Activated T-cell treated with anti-CD3 and anti-CD28 coated beads, Interleukin-2, amount 50 U/mL, for 4 hours (primary cell): Measurements from ENCODE around the gene ROMO1. TPM values are rescaled to one million over a fixed set of nuclear protein-coding genes. Genes with fewer than 3 reads are reported as not detected.
A peak's percentile ranks its signal among the peaks of the same experiment; 100 is the strongest.

ENCODE experiments used
- ATAC-seq, 2 donors: fragments of 200-7000 bp; cut with Tn5 transposase; one replicate each; pipeline ENCODE4 v1.10.0; 2021
- DNase-seq: peaks from one replicate; pipeline ENCODE4 v3.0.0-alpha.2; 2020
- H3K27me3 Mint-ChIP-seq: one replicate; pipeline ENCODE4 v1.8.0; 2021; ENCODE audit warnings: low read depth, mixed read lengths
- H3K36me3 Mint-ChIP-seq: one replicate; pipeline ENCODE4 v1.8.0; 2022; ENCODE audit warnings: mixed read lengths; ENCODE audit not compliant: insufficient read depth
- H3K4me1 Mint-ChIP-seq: one replicate; pipeline ENCODE4 v1.8.0; 2021; ENCODE audit warnings: low read depth, mixed read lengths
- H3K4me3 Mint-ChIP-seq: one replicate; pipeline ENCODE4 v1.8.0; 2021; ENCODE audit warnings: mild to moderate bottlenecking, moderate library complexity, mixed read lengths
- H3K9me3 Mint-ChIP-seq: one replicate; pipeline ENCODE4 v1.8.0; 2021; ENCODE audit warnings: mixed read lengths
- total RNA-seq, 3 donors: library from RNA; stranded (reverse); gene quantifications; one replicate each; pipeline ENCODE4 v1.2.1, GENCODE V29; 2021

The ROMO1 gene
- 100 to 1,000 TPM; 160 to 171 (median 171) TPM for total RNA-seq

DNA sequence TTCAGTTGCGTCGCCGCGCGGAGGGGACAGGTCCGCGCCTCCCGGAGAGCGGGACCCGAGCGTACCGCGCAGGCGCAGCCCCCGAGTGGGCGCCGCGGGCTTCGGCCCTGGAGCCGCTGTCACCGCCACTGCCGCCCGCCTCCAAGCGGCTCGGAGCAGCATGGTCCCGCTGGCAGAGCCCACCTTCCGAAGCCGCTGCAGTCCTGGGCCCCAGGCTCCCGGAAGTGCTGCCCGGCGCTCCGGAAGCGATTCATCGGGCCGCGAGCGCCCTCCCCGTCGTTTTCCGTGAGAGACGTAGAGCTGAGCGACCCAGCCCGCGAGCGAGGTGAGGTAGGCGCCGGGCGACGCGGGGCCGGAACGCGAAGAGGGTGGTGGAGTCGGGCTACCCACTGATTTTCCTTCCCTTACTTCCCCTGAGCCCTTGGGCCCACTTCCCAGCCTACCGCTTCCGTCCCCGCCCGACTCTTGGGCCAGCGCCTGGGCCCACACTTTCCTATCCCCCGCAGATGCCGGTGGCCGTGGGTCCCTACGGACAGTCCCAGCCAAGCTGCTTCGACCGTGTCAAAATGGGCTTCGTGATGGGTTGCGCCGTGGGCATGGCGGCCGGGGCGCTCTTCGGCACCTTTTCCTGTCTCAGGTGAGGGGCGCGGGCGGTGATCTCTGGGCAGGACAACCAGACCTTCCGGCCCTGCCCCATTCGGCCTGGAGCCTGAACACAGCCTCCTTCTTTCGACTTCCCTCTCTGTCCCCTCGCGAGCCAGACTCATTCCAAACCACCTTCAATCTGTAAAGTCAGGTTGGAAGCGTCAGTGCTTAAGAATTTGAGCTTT, at the start of gene ROMO1, which contains the start of gene NFS1:
Gene ROMO1, plus strand, starts transcription at position 279 of the 830 bp plus-strand sequence. Its CDS starts 228 bp downstream, at position 507.
Gene NFS1, minus strand, starts transcription at position 226 of the 830 bp plus-strand sequence. Its CDS starts 64 bp downstream, at position 162.
- Mint-ChIP-seq H3K27me3 (no peaks in the 10 kb centered on the region), H3K4me3 (peak within 1 kb of the TSS; percentile 87), H3K9me3 (no peaks in the 10 kb centered on the region), H3K4me1 (peaks cover 28% of the 10 kb centered on the region), H3K36me3 (peaks cover 35% of the 10 kb centered on the region)
- peak; percentile 87 to 88 for ATAC-seq
- peak; percentile 81 for DNase-seq

DNA sequence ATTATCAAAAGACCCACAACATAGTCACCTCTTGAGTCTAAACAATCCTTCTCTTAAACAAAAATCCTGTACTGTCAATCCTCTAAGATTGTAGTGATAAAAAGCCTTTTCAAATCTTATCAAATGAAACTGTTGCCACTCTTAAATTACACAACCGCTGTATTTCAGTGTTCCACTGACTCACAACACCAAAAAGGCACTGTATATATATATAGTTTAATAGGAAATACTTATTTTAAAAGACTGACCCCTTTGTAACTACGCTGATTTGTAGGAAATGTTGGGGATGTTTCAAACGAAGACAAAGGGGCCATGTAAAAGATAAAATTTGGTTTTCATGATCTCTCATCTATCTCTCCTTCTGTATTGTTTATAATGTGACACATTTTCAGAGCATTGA, 48.6 kb upstream of the ROMO1 start:
- H3K36me3 Mint-ChIP-seq, result peaks cover 30% of the 10 kb centered on the region
- H3K4me1 Mint-ChIP-seq, result peaks cover 52% of the 10 kb centered on the region
- DNase-seq (no peak), ATAC-seq (peak in 1 of 2 donors; percentile 24)
- no peaks in the 10 kb centered on the region for H3K27me3 Mint-ChIP-seq
- H3K4me3 Mint-ChIP-seq, result no peak overlapping the region
- no peaks in the 10 kb centered on the region for H3K9me3 Mint-ChIP-seq

DNA sequence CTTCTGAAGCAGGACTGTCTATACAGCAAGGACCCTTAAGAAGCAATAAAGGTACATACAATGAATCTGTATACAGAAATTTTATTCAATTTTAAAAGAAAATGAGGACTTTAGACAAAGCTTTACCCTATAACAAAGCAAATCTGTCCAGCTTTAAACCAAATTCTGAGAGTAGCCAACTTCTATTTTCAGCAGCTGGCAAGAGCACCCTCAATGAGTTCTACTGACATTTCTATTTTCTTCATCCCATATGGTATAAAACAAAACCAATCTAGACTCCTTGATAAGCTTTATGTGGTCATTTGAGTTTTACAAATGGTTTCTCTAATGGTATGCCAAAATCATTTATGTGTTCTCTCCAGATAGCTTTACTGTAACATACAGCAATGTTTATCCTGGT, 47.2 kb upstream of the ROMO1 start:
- Mint-ChIP-seq H3K27me3 (no peaks in the 10 kb centered on the region), H3K9me3 (no peaks in the 10 kb centered on the region), H3K36me3 (peaks cover 31% of the 10 kb centered on the region), H3K4me3 (no peak overlapping the region), H3K4me1 (peaks cover 49% of the 10 kb centered on the region)
- DNase-seq (no peak), ATAC-seq (no peak)

DNA sequence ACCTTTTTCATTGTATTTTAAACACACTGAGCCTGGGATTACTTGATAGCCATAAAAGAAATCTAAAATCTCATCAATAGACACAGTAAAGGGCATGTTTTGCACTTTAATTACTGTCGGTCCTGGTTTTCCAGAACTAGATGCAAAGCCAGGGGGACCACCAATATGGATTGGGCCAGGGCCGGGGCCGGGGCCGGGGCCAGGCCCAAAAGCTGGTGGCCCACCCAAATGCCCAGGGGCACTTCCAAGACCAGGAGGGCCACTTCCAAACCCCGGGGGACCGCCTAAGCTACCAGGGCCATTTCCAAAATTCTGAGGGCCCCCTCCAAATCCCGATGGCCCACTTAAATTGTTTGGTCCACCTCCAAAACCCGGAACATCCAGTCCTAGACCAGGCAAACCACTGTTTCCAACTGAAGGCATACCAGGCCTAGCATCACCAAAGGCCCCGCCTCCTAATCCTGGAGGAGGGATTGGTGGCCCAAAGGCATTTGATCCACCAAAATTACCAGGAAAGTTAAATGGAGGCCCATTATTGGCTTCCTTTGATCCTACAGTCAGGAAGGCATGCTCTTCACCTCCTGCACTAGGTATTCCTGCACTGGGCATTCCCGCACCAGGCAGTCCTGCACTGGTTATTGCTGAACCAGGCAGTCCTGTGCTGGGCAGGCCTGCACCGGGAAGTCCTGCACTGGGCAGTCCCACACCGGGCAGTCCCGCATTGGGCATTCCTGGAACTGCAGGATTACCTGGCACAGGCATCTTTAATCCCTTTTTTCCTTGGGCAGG, 46.4 kb upstream of the ROMO1 start:
- ATAC-seq (no peak), DNase-seq (no peak)
- H3K4me1 Mint-ChIP-seq, result peaks cover 53% of the 10 kb centered on the region
- H3K27me3 Mint-ChIP-seq, result no peaks in the 10 kb centered on the region
- no peaks in the 10 kb centered on the region for H3K9me3 Mint-ChIP-seq
- no peak overlapping the region for H3K4me3 Mint-ChIP-seq
- peaks cover 31% of the 10 kb centered on the region for H3K36me3 Mint-ChIP-seq

DNA sequence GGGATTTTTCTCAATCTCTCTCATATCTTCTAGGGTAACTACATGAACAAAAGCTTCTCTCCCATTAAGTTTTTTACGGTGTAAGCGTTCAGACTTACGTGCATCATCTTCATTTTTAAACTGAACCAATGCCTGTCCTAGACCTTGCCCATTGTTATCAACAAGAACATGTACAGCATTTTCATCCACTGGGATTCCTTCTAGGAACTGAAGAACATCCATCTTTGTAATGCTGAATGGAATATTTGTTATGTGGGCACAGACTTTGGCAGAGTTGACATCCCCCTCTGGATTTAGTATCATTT, 45.8 kb upstream of the ROMO1 start:
- no peak for DNase-seq
- Mint-ChIP-seq H3K36me3 (peaks cover 29% of the 10 kb centered on the region), H3K9me3 (no peaks in the 10 kb centered on the region), H3K4me1 (peaks cover 53% of the 10 kb centered on the region), H3K4me3 (no peak overlapping the region), H3K27me3 (no peaks in the 10 kb centered on the region)
- no peak for ATAC-seq

DNA sequence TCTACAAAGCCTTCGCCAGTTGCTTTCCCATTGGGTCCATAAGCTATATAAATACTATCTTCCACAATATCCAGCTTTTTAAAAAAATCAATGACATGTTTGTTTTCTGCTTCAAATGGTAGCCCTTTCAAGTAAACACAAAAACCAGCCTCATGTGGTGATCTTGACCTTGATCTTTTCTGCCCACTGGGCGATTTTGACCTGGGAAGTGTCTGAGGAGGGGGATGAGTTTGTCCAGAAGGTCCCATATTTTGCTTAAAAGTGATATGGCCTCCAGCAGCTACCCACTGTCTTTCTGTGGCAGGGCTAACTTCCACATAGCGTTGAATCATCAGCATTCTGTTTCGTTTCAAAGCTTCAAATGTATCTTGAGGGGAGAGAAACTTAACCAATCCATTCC, 45.3 kb upstream of the ROMO1 start:
- peaks cover 52% of the 10 kb centered on the region for H3K4me1 Mint-ChIP-seq
- ATAC-seq (no peak), DNase-seq (no peak)
- peaks cover 25% of the 10 kb centered on the region for H3K36me3 Mint-ChIP-seq
- no peak overlapping the region for H3K4me3 Mint-ChIP-seq
- H3K9me3 Mint-ChIP-seq, result no peaks in the 10 kb centered on the region
- H3K27me3 Mint-ChIP-seq, result no peaks in the 10 kb centered on the region

DNA sequence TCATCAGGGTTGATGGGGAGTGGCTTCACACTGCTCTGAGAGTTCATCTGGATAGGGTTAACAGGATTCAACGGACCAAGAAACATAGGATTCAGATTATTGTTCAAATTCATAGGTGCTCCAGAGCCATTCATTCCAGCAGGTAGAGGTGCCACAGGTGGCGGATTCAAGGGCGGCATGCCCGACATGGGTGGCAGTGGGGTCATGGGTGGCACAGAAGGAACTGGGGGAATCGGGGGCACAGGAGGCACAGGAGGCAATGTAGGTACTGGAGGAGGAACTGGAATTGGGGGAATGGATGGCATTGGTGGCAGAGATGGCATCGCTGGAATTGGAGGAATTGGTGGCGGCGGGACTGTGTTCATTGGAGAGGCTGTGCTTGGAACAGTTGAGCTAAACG, 44.8 kb upstream of the ROMO1 start:
- H3K36me3 Mint-ChIP-seq, result peaks cover 23% of the 10 kb centered on the region
- DNase-seq (no peak), ATAC-seq (no peak)
- no peak overlapping the region for H3K4me3 Mint-ChIP-seq
- H3K4me1 Mint-ChIP-seq, result peaks cover 52% of the 10 kb centered on the region
- H3K9me3 Mint-ChIP-seq, result no peaks in the 10 kb centered on the region
- H3K27me3 Mint-ChIP-seq, result no peaks in the 10 kb centered on the region

DNA sequence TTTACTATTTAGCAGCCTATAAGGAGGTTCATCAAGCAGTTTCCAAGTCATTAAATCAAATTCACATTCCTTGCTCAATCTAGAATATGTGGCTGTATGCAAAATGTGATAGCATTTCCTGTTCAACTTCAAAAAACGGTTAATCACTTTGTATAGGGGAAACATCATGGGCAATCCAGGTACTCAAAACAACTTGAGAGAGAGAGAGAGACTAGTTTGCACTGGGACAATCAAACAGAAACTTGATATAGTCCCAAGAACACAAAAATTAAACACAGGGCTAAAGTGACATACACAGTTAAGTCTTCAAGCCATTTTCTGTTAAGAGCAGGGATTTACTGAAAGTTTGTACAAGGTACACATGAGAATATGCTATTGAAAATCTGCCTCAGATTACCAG, 41.9 kb upstream of the ROMO1 start:
- no peaks in the 10 kb centered on the region for H3K27me3 Mint-ChIP-seq
- DNase-seq (no peak), ATAC-seq (no peak)
- peak overlapping the region; percentile 39 for H3K4me3 Mint-ChIP-seq
- no peaks in the 10 kb centered on the region for H3K9me3 Mint-ChIP-seq
- peaks cover 55% of the 10 kb centered on the region for H3K4me1 Mint-ChIP-seq
- H3K36me3 Mint-ChIP-seq, result peaks cover 16% of the 10 kb centered on the region

DNA sequence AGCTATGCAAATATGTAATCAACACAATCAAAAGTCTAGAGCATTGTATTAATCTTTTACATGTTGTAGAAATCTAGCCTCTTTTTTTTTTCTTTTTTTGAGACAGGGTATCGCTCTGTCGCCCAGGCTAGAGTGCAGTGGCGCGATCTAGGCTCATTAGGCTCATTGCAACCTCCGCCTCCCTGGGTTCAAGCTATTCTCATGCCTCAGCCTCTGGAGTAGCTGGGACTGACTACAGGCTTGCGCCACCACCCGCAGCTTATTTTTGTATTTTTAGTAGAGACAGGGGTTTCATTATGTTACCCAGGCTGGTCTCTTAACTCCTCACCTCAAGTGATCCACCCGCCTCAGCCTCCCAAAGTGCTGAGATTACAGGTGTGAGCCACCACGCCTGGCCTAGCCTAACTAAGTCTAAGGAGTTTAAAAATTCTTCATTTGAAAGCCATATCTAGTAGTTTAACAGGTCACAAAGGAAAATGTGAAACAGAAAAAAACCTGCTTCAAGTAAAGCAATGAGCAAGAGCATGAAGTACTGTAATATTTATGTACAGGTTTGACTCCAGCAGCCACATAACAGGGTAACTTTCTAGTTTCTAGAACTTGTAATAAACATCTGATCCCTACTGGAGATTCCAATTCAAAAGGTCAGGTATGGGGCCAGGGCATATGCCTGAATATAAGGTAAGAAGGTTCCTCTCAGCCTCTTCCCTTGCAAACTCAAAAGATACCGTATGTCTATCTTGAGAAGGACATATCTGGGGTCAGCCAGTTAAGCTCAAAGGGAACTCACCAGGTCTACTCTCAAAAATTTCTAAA, 38.9 kb upstream of the ROMO1 start:
- H3K27me3 Mint-ChIP-seq, result no peaks in the 10 kb centered on the region
- H3K4me3 Mint-ChIP-seq, result peak overlapping the region; percentile 94
- H3K9me3 Mint-ChIP-seq, result no peaks in the 10 kb centered on the region
- H3K4me1 Mint-ChIP-seq, result peaks cover 67% of the 10 kb centered on the region
- peak; percentile 39 to 47 for ATAC-seq
- no peak for DNase-seq
- H3K36me3 Mint-ChIP-seq, result peaks cover 14% of the 10 kb centered on the region

DNA sequence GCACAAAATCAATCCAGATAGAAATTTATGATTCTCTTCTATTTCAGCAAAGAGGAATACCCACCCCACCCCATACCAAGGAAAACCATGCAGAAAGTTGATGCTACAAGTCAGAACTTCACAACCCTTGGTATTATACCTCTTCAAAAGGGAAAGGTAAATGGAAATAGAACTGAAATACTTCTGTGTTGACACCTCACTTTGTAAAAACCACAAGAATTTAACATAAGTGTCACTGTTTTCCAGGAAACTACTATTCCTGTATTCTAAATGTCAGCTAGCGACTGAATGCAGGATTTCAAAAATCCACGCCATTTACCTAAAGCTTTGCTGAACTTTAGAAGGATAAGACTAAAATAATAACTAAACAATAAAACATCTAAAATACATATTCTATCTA, 38.2 kb upstream of the ROMO1 start:
- ATAC-seq (peak; percentile 23 to 24), DNase-seq (no peak)
- Mint-ChIP-seq H3K36me3 (peaks cover 13% of the 10 kb centered on the region), H3K4me1 (peaks cover 67% of the 10 kb centered on the region), H3K4me3 (peak overlapping the region; percentile 94), H3K9me3 (no peaks in the 10 kb centered on the region), H3K27me3 (no peaks in the 10 kb centered on the region)

DNA sequence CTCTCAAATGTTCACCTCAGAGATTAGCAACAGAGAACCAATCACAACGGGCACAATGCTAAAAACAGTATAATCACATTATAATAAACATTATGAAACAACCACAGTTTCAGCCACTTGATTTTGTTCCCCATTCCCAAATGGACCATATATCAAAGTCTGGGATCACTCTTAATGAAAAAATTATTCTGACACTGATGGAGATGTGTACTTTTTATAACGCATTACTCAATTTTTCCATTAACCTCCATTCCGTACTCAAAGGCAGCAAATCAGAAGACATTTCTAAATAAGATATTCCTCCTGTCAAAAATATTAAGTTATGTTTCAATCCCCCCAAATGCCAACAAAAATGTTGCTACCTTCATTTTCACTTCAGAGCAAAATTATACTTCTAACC, 37.3 kb upstream of the ROMO1 start:
- no peaks in the 10 kb centered on the region for H3K9me3 Mint-ChIP-seq
- peaks cover 13% of the 10 kb centered on the region for H3K36me3 Mint-ChIP-seq
- no peaks in the 10 kb centered on the region for H3K27me3 Mint-ChIP-seq

DNA sequence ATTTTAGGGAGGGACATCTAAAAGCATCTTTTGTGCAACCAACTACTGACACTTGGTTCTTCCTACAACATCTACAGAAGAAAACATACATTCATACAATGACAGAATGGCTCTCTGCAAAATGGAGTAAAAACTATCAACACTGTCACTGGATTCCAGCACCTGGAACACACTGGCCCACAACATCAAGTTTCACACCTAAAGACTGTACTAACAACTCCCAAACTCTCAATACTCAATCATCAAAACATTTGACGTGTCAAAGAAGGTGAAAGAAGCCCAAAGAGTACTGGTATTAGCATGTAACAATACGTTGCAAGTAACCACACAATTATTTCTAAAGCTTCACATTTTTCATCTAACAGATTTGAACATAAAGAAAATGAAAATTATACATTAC, 36.7 kb upstream of the ROMO1 start:
- Mint-ChIP-seq H3K4me1 (peaks cover 56% of the 10 kb centered on the region), H3K9me3 (no peaks in the 10 kb centered on the region), H3K36me3 (peaks cover 8% of the 10 kb centered on the region), H3K27me3 (no peaks in the 10 kb centered on the region), H3K4me3 (peak overlapping the region; percentile 94)
- ATAC-seq (peak; percentile 5 to 7), DNase-seq (no peak)

More for the DNA sequence above, 37.3 kb upstream of the ROMO1 start:
- ATAC-seq (no peak), DNase-seq (no peak)
- Mint-ChIP-seq H3K4me1 (peaks cover 62% of the 10 kb centered on the region), H3K4me3 (peak overlapping the region; percentile 94)

DNA sequence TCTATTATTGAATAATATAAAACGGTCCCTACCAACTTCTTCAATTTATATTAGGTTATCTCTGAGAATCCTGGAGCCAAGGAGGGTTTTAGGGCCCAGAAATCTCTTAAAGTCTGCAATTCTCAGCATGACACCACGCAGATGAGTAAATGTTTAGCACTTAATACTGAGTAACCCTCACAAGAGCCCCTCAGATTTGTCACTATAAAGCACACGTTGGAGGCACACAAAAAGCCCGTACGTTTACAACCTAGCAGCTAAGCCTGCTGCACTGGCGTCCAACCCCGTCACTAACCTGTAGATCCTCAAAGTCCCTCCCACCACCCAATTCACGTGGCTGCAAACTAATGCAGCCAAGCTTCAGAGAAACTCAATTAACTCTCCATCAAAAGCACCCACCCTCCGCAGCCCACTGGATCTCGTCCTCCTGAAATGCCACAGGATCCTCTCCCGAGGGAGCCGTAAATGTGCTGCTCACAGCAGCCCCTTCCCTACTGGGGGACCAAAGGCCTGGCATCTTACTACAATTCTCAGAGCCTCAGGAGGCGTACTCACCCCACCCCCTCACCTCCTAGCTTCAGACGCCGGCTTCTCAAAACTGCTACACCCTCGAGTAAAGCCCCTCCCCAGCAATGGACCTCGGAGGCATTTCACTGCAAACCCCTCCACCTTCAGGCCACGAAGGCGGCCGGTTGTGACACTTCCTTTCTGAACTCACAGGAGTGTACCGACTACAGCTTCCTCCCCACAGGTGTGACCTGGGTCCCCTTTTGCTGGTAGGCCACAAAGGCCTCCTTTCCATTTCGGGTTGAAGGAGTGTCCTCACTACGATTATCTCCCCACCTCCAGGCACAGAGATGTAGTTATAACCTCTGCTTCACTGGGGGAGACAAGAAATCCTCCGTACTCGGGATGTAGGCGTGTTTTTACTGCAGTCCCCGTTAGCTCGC, 35.4 kb upstream of the ROMO1 start:
- Mint-ChIP-seq H3K27me3 (no peaks in the 10 kb centered on the region), H3K9me3 (no peaks in the 10 kb centered on the region), H3K36me3 (peaks cover 15% of the 10 kb centered on the region), H3K4me1 (peaks cover 46% of the 10 kb centered on the region), H3K4me3 (peak overlapping the region; percentile 94)
- DNase-seq (peak; percentile 40), ATAC-seq (peak; percentile 36 to 38)
